RKO (cell line): ENCODE measurements around the gene CCDC141.

ENCODE experiments used
- DNase-seq: peaks from one replicate; pipeline ENCODE4 v3.0.0-alpha.2; 2016; ENCODE audit warnings: low spot score

Gene CCDC141

DNA sequence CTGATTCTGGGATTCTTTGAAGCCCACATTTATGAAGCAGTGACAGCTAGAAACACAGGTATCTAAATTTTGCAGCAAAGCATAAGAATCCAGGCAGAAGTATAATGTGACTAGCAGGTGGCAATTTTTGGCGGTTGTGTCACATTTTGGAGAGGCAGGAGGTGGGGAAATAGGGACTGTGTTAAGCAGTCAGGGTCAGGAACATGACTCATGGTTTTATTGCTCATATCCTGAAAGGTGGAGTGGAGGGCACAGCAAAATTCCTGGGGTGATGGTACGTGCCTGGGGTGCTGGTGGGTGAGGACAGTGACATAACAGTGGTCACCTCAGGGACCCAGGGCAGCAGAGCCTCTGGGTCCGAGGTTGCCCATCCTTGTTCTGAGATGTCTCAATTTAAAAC lies 179.2 kb downstream of the CCDC141 start:
- DNase-seq = peak; percentile 88

DNA sequence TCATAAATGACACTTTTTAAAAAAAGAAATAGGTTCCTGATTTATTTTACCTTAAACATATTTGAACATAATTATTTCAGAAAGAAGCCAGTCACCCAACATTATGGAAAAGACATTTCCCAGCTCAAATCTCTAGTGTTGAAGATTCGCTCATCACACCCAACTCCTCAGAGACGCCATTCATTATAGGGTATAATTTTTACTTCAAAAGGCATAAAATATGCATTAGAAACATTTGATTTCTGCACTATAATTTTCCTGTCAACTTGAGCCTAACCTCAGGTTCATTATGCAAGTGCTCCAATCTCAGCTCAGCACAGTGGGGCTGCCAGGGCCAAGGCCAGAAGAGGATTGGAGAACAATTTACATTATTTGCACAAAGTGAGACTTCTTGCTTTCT lies 183.9 kb downstream of the CCDC141 start:
- DNase-seq = no peak

DNA sequence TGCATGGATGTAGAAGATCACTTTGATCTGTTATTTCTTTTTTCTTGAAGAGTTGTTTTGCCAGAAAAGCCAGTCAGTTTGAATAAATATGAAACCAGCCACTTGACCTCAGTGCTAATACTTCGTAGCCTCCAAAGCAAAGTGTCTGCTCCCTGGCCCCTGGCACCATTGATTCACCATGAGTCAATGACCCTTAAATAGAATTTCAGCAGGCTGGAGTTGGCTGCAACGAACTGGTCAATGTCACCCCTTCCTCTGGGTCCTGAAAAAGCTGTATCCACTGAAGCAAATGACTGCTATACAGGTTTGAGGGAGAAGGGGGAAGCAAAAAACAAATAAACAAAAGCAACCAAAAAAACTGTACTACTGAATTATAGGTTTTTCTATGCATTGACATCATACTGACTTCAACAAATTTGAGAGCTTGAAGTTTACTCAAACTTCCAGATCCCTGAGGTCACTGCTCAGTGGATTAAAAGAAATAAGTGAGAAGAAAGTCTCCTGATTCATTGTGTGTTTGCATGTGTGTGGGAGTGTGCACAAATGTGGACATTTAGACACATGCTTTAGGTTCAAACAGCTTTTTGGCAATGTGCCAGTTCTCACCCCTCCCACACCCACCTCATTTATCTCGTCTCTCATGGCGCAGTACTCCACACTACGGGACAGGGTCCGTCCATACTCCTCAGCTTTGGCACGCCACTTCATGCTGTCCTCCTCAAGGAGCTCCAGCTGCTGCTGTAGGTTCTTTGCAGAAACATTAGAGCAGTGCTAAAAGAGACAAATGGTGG lies 184.6 kb downstream of the CCDC141 start:
- DNase-seq = peak; percentile 81

DNA sequence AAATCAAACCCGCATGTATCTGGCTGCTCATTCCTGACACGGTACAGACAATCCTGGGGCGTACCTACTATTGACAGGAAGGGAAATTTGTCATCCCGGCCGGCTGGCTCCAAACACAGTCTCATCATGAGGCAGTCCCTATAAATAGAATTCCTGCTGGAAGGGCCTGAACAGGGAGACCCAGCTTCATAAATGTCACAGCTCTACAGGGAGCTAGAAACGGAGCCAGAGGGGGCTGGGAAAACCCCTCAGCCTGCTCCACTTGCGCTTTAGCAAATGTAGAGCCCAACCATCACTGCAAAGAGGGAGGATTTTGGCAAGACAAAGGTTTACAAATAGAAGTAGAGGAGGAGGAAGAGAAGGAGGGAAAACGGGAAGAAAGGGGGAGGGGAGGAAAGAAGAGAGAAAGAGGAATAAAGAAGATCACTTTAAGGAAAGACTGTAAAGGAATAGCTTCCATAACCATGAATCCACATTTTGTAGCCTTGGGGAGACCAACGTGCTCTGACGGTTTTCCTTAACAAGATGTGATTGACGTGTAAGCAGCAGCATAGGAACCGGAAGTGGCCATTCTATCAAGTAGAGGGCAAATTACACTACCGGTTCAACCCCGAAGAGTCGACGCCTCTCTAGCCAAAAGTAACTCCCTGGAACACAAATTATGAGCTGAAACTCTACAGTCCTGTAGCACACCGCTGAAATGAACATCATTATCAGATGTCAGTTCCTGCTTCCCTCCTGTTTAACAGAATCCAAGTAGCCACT lies 185.9 kb downstream of the CCDC141 start:
- DNase-seq = peak; percentile 90

DNA sequence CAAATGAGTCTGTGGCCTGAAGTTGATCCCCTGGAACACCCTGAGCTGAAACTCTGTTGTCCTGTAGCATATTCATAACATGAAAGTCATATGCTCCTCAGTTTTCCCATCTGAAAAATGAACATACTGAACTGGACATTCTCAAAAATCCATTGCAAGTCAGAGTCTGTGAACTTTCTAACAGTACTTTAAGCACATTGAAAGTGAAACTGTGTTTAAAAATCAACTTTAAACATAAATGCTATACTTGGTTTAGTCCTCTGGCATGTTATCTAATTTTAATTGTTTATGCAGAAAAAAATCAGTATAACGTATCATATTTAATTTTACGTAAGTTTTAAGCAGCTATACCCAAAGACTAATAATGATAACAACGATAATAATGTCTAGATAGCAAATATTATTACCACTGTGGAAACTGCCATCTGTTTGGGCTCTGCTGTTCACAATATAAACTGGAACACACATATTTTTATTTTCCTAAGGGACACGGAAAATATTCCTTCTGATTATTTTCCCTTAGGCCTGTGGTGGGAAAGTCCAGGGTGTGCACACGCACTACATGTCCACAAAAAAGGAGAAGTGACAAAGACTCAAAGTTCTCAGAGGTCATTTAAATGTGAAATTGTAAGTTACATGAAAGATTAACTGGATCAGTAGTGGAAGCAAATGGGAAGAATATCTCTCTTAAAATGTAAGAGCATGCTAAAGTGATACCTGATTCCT lies 186.6 kb downstream of the CCDC141 start:
- no peak for DNase-seq

DNA sequence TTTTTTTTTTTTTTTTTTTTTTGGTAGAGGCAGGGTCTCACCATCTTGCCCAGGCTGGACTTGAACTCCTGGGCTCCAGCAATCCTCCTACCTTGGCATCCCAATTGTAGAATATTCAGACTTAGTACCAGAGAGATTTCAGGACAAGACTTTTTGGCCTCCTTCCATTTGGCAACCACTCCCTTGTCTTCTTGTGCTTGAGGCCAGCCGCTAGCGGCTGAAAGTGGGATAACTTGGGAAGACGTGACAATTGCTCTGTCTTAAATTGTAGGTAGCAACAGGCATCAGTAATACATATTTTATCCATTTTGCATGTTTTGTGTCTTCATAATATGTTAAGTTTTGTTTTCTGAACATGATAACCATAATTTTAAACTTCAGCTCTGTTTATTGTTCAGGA lies 189.4 kb downstream of the CCDC141 start:
- no peak for DNase-seq

DNA sequence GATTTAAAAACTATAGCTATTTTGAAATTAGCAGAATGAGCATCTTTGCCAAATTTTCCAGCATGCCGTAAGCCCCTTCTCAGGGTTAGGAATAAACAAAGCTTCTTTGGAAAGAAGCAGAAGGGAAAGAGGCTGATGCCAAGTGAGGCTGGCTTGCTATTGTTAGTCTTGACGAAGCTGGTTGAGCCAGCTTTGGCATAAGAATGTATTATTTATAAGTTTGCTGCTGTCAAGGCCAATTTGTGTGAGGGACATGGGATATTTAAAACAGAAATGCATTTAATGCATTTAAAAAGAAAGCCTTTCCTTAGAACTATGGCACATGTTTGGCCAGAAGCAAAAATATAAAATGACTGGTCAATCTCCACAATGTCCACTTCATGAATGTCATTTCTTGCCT lies 190.2 kb downstream of the CCDC141 start:
- DNase-seq = no peak

DNA sequence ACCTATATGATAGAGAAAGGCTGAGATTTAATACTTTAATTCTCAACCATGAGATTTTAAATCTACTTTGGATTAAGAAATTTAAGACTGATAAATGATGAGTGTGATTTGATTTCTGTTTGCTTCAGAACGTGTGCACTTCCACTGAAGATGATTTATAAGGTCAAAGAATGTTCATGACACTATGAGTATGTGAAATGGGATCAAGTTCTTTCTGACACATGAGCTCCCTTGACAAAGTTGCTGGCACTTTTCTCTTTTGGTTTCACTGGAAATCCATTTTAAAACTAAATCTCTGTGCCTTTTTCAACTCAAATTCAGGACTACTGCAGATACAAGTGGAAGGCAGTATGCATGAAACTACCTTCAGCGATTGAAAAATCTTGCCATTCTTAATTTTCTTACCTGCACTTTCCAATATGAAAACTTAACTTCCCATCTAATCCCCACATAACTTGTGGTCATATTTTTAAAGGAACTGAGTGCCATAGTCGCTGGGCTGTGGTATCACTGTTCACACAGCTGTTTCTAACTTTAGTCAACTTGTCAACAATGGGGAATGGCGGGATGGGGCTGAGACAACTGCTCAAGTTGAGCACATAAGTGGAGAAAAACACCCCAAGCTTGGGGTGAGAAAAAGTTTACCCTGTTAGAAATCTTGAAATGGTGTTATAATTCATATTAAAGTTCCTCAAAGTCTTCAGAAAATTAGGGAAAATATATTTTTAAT lies 190.9 kb downstream of the CCDC141 start:
- DNase-seq = no peak

DNA sequence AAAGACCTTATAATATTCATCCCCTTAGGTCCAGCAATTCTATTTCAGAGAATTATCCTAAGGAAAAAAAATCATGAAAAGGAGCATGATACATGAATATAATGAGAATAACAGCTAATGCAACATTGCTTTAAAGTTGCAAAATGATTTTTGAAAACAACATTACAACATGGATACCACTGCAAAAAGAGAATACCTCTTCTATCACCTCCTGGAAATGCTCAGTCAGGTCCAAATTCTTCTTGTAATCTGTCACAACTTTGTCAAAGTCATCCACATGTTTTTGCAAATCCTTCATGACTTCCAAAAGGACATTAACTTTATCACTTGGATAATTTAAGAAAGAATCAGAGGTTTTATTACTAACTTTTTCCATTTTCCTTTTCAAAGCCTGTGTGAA lies 194.8 kb downstream of the CCDC141 start:
- DNase-seq = no peak

DNA sequence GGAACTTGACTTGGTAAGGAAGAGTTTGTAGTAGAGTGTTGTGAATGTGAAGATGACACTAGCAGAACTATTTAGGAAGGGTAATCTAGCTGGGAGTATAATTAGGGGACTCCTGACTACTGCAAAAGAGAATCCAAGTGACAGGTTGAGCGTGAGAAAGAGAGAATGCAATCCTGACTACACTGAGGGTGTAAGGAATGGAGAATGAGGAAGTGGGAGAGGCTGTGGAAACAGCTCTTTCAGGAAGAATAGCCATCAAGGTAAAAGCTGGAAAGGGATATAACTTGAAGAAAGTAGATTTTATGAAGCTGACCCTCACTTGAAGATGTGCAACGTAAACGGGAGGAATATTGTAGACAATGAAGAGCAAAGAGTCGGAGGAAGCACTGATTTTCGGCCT lies 201.6 kb downstream of the CCDC141 start:
- no peak for DNase-seq

DNA sequence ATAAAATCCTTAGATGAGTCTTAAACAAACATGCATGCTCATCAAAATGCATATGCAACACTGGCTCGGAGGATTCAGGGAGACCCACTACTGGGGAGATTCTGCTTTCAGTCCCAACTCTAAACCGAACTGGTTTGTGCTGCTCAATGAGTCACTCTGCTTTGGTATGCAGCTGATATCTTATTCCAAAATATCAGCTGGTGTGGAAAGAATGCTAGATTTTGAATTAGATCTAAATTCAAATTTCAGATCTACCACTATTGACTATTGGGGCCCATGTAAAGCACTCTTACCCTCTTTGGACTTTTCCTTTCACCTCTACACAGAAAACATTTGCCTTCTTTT lies 203.5 kb downstream of the CCDC141 start:
- no peak for DNase-seq

DNA sequence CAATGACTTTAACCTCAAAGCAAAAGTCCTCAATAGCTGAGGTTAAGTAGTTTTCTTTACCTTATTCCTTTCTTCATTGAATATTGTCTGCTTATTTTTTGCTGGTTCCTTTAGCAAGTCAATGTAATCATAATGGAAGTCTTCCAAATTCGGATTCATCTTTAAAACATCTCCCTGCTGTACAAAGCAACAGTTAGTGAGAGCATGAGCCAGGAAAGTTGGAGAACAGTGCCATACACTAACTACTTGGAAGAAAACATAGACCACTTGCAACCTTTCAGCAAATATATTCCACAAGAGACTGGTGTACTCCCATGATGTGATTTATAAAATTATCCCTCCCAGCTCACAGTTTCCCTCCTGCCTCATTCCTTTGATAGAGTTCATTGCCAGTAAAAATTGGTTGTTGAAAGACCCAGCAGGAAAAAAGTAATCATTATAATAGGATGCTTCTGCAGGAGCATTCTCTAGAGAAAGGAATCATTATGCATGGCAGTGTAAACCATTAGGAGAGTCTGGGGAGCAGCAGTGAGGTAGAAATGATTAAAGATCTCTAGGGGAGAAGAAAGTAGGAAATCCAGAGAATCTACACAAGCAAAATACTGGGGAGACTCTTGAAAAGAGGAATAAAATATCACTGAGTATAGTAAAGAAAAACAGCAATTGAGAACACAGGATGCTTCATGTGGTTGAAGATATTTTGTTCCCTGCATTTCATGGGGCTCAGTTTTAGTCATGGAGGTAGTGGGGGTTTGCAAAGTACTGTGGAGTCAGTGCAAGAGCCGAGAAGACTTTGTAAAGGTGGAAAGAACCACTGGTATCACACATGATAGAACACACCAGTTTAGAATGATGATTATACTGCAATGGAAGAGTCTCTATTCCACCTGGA lies 204.1 kb downstream of the CCDC141 start:
- no peak for DNase-seq

DNA sequence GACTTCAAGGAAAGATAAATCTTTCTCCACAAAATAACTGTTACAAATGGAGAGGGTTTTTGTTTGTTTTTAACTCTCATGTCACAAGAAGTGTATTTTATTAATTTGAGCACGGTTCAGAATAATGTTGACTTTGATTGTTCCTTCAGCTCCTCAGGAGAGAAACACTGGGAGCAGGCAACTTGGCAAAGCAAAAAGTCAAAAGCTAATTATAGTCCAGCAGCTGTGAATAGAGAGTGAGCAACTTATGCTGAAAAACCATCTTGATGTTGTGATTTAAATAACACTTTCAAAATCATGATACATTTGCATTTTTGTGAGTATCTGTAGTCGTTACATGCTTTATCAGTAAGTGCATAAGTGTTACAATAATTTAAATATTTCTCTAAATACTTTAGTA lies 205.2 kb downstream of the CCDC141 start:
- no peak for DNase-seq

DNA sequence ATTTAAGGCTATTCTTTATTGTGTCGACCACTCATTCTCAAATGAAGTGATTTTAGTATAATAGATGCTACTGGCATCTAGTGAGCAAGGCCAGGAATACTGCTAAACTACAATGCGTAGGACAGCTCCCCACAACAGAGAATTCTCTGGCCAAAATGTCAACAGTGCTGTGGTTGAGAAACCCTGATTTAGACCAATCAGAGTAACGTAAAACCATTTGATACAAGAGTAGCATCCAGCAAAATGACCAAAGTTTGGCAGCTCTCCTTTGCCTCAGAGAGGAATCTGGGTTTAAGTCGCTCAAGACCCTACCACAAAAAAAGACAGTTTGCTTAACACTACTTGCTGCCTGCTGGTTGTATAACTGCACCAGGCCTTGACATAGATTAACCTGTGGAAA lies 205.7 kb downstream of the CCDC141 start:
- no peak for DNase-seq

DNA sequence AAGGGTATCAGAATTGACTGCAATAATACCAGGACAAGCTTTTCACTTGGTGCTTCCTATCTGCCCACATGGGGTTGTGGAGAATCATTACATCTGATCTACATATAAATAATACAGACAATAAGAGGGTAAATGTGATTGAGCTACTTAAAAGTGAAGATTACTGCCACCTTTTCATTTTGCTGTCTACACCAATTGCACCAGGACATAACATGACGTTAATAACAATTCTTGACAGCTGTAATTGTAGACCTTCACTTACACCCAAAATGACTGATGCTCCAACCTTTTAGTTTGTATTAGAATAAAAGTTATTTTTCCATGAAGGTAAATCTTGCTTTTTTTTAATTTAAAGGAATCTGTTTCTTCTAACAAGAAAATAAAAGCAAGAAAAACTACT lies 206.2 kb downstream of the CCDC141 start:
- no peak for DNase-seq

DNA sequence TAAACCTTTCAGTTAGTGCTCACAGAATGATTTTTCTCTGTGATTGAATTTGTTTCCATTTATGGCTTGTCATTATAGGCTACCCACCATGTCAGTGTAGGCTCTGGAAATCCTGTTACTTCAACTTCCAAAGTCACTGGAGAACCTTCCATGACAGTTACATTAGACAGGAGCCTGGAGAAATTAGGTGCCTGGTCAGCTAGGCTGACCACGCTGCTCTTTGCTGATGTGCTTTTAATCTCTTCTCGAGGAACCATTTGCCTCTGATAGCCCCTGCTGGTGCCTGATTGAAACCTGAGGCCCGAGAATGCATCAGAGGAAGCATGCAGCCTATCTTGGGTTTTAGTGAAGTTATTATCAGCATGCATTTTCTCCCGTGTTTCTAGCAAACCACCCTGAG lies 213.1 kb downstream of the CCDC141 start:
- DNase-seq = no peak

DNA sequence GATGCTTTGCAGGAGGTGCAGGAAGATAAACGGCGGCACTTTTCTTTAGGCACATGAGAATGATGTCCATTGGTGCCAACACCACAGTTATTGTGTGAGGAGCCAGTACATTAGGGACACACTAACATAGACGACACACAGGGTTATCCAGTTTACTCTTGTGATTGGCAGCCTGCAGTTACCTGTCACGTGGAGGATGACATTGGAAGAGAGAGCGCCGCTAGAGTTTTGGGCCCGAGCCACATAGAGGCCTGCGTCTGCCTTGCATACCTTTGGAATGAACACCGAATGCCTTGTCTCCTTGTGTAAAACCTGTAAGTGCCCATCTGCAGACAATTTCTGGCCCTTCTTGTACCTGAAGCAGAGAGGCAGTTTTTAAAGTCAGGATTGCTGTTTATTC lies 215.9 kb downstream of the CCDC141 start:
- DNase-seq = no peak

DNA sequence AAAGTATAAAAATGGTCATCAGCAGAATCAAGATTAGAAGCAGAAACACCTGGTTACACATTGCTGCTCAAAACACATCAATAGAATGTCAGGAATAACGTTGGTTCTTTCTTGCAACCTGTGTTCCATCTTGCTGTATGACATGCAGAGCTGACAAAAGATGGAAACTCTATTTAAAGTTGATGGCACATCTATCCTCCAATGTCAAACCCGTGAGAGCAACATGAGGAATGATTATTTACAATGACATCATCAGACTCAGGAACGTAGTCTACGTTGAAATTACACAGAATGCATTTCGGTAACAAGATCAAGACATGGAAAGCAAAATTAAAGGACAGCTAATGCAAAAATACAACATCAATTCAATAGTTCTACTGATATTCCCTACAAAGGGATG lies 216.6 kb downstream of the CCDC141 start:
- DNase-seq = no peak

DNA sequence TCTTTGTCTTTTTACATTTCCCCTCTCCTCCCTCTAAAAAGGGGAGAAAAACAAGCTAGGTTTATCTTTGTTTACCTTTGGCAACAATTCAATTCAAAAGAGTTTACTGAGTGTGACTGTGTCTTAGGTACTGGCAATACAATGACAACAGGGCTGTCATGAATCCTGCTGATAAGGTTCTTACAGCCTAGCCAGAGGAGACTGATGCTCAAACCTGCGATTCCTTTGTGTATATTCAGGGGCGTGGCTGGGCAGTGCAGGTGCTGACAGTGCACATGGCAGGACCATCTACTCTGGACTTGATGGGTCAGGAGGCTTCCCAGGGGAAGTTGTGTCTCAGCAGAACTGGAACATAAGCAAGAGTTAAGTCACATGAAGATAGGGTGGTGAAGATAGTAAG lies 219.5 kb downstream of the CCDC141 start:
- DNase-seq = no peak

DNA sequence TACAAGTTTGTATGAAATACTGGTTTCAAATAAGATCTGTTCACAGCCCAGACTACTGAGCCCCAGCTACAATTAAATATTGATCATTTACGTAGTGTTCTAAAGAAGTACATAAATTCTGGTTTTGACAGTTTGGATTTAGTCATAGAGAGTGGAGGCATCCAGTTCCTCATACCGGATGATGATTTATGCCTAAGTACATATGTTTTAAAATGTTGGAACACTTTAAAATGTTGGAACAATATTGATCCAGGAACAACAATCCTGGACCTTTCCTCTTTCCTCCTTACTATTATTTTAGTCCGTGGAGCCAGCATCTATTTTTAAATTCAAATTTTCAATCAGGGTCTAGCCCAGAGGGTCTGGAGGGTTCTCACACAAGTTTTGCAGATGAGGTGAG lies 220.0 kb downstream of the CCDC141 start:
- DNase-seq = no peak

DNA sequence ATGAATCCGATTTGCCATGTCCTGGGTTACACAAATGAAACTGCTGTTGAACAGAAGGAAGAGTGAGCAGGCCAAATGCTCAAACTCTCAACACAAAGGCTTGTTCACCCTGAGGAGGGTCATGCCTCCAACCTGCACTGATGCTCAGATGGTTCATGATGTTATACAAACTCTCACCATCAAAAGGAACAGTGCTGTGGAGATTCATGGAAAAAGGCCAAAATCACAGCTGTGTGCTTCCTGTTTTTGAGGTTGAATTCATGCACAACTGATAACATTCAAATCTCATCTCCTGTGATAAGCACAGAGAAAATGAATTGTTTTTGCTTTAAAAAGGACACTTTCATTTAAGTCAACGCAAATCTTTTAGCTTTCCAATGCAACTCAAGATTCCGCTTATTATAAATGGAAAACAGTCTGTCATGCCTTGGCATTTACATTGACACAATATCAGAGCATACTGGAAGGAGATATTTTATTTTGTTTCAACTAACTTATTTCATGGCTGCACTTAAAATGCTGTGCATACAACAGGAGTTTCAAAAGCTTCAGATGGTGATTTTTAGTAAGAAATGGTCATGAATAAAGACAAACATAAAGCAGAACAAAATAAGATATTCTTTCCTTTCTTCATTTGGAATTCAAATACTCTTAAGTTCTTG lies 220.5 kb downstream of the CCDC141 start:
- no peak for DNase-seq
